ENCODE measurements around the gene ETV5.
A peak's percentile ranks its signal among the peaks of the same experiment; 100 is the strongest.
"Not testable (repeated sequence)": the region's sequence is repeated elsewhere in the genome, so short reads cannot be mapped to it uniquely, and the experiment has no call there.

Gene ETV5

GRCh38 chr3:186032321-186032720 is 76.6 kb downstream of the ETV5 start:
- no peak overlapping the region for H3K4me3 ChIP-seq (ENCODE audit: low read length)
- no peak for DNase-seq (ENCODE audit: low read depth)
- TF ChIP-seq, protein P1, sequence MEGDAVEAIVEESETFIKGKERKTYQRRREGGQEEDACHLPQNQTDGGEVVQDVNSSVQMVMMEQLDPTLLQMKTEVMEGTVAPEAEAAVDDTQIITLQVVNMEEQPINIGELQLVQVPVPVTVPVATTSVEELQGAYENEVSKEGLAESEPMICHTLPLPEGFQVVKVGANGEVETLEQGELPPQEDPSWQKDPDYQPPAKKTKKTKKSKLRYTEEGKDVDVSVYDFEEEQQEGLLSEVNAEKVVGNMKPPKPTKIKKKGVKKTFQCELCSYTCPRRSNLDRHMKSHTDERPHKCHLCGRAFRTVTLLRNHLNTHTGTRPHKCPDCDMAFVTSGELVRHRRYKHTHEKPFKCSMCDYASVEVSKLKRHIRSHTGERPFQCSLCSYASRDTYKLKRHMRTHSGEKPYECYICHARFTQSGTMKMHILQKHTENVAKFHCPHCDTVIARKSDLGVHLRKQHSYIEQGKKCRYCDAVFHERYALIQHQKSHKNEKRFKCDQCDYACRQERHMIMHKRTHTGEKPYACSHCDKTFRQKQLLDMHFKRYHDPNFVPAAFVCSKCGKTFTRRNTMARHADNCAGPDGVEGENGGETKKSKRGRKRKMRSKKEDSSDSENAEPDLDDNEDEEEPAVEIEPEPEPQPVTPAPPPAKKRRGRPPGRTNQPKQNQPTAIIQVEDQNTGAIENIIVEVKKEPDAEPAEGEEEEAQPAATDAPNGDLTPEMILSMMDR (conservative IDR thresholded peaks at IDR 0.05; ENCODE audit: low read length) = no peak

- DNase-seq (ENCODE audit: low read depth); H3K4me3 ChIP-seq (ENCODE audit: low read length): not testable (repeated sequence)
Measured at GRCh38 chr3:186025993-186026392, 82.9 kb downstream of the ETV5 start.

DNA sequence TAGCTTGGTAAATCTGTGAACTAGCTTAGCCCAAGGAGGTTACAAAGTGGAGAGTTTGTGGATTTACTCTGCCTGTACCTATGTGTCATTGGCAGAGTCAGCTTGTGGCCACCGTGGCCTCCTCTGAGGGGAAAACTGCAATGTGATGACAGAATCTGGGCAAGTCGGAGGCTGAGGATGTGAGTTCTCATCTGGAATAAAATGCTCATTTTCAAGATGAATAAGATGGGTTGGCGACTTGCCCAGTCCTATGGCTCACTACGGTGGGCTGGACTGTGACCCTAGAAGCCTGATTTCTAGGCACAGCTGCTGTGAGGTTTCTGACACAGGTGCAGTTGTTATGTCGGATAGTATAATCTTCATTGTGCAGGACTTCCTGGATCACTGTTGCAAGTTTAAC is 83.7 kb downstream of the ETV5 start:
- DNase-seq (ENCODE audit: low read depth) = peak; percentile 64
- H3K4me3 ChIP-seq (ENCODE audit: low read length) = no peak overlapping the region
- TF ChIP-seq, protein P1 (conservative IDR thresholded peaks at IDR 0.05; ENCODE audit: low read length) = no peak

DNA sequence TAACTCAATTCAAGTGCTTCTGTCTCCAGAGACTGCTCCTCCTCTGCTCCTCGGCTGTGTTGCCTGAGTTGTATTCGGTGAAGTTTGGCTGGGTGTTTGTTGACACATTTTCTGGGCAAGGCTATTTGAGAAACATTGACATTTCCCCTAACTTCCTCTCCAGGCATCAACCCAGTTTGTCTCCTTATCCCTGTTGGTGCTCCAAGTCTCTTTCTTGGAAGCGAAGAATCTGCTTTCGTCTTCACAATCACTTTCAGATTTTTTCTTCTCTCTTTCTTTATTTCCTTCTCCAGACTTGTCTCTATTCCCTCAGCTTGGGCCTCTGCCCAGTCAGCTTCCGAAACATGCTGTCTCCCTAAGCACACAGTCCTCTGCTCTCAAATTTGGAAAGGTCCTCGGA is 84.7 kb downstream of the ETV5 start:
- H3K4me3 ChIP-seq (ENCODE audit: low read length) = peak overlapping the region; percentile 37
- TF ChIP-seq, protein P1 (conservative IDR thresholded peaks at IDR 0.05; ENCODE audit: low read length) = no peak
- DNase-seq (ENCODE audit: low read depth) = peak; percentile 43

DNA sequence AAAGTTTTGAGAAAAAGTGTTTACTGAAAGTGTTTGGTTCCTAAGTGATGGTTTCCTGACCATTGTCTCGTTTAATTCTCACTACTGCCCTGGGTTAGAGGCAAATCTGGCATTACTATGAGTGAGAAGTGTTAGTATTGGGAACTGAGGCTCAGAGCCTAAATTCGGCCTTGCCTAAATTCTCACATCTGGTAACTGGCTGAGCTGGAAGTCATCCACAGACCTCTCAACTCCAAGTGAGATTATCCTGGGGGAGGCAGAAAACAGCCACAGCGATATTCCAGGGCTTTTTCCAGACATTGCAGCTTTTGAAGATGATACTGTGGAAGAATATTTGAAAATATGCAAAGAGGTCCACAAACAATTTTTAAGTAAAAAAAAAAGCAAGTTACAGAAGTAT is 86.0 kb downstream of the ETV5 start:
- H3K4me3 ChIP-seq (ENCODE audit: low read length) = no peak overlapping the region
- TF ChIP-seq, protein P1 (conservative IDR thresholded peaks at IDR 0.05; ENCODE audit: low read length) = no peak
- DNase-seq (ENCODE audit: low read depth) = peak; percentile 26

- no peak overlapping the region for H3K4me3 ChIP-seq (ENCODE audit: low read length)
- DNase-seq (ENCODE audit: low read depth) = peak; percentile 95
- TF ChIP-seq, protein P1 (conservative IDR thresholded peaks at IDR 0.05; ENCODE audit: low read length) = no peak
Measured at GRCh38 chr3:186021673-186022362, 87.1 kb downstream of the ETV5 start.

- not testable (repeated sequence) for H3K4me3 ChIP-seq (ENCODE audit: low read length); DNase-seq (ENCODE audit: low read depth)
Measured at GRCh38 chr3:186021250-186021649, 87.6 kb downstream of the ETV5 start.

- DNase-seq (ENCODE audit: low read depth) = peak; percentile 64
- not testable (repeated sequence) for H3K4me3 ChIP-seq (ENCODE audit: low read length)
Measured at GRCh38 chr3:186019288-186019687, 89.6 kb downstream of the ETV5 start.

DNA sequence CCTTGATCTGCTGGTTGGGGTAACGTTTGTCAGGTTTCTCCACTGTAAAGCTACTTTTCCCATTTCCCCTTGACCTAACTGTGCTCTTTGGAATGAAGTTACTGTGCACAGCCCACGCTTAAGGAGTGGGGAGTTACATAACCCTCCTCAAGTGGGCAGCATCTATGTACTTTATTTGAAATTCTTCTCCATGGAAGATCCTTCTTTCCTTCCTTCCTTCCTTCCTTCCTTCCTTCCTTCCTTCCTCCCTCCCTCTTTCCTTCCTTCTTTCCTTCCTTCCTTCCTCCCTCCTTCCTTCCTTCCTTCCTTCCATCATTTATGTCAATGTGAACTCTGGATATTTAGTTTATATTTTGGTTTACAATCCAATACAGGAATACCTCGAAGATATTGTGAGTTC is 94.0 kb downstream of the ETV5 start:
- TF ChIP-seq, protein P1 (conservative IDR thresholded peaks at IDR 0.05; ENCODE audit: low read length) = no peak
- no peak for DNase-seq (ENCODE audit: low read depth)
- no peak overlapping the region for H3K4me3 ChIP-seq (ENCODE audit: low read length)

Measured in AG10803 (cell line).